ENCODE results near the gene GPRC5B.
A peak's percentile ranks its signal among the peaks of the same experiment; 100 is the strongest.

GPRC5B gene

DNA sequence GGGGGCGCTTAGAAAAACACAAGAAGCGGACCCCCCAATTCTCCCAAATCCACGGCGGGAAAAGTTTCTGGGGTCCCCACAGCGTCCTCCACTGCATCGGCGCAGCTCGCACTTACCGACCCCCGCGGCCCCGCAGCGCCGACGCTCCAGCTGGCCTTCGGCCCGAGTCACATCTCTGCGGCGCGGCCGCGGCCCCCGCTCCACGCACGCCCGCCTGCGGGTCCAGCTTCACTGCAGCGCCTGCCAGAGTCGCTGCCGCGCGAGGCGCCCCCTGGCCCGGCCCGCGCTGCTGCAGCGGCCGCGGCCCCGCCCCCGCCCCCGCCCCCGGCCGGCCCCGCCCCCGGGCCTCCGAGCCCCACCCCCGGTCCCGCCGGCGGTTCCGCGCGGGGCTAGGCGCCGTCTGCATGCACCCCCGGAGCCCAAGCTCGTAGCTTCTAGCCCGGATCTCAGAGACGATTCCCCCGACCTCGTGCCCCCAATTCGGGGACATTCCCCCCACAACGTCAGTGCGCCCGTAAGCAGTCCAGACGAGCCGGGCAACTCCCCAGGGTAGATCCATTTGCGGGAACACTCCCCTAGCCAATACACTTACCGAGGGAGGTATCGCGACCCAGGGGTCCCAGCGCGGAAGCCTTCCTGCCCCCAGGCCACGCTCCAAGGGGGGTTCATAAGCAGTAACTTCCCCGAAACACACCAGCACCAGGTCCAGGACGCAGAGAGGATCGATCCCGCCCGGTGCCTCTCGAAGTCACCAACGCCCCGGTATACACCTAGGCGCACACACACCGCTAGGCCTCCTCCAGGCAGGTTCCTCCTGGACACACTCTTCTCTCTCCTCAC, at the start of gene GPRC5B:
GPRC5B (minus strand) TSS at position 238 of the 840 bp plus-strand sequence. CDS start 12,003 bp downstream, outside the sequence.
- DNase-seq (ENCODE audit: low spot score) = no peak

DNA sequence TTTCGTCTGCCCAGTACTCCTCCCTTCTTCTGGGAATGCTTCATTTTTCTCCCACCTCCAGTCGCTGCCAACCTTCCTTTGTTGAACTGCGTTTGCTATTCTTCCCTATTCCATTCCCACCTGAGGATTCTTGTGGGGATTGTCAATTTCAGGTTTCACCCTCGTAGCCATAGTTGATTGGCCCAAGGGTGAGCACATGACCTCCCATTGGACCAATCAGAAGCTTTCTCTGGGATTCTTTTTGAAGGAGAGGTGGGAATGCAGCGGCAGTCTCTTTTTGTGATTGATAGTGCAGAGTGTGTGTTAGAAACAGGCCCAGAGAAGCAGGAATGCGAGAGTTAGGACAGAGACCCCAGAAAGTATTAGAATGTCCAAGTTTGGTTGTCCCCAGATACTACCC, 49.1 kb upstream of the GPRC5B start:
- DNase-seq (ENCODE audit: low spot score) = no peak

- no peak for DNase-seq (ENCODE audit: low spot score)
Observed at GRCh38 chr16:19929062-19929511, 44.4 kb upstream of the GPRC5B start.

DNA sequence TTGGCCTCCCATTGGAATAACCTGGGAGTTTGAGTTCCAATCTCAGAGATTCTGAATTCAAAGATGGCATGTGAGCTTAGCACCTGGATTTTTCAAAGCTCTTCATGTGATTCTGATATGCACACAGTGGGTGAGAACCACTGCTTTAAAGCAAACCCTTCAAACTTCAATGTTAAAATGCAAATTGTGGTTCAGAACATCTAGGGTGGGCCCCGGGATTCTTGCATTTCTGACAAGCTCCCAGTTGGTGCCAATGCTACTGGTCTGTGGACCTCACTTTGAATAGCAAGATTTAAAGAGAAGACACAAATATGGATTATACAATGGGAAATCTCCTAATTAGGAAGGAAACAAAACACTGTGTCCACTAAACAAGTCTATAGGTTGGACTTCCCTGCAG, 43.8 kb upstream of the GPRC5B start:
- DNase-seq (ENCODE audit: low spot score) = no peak

DNA sequence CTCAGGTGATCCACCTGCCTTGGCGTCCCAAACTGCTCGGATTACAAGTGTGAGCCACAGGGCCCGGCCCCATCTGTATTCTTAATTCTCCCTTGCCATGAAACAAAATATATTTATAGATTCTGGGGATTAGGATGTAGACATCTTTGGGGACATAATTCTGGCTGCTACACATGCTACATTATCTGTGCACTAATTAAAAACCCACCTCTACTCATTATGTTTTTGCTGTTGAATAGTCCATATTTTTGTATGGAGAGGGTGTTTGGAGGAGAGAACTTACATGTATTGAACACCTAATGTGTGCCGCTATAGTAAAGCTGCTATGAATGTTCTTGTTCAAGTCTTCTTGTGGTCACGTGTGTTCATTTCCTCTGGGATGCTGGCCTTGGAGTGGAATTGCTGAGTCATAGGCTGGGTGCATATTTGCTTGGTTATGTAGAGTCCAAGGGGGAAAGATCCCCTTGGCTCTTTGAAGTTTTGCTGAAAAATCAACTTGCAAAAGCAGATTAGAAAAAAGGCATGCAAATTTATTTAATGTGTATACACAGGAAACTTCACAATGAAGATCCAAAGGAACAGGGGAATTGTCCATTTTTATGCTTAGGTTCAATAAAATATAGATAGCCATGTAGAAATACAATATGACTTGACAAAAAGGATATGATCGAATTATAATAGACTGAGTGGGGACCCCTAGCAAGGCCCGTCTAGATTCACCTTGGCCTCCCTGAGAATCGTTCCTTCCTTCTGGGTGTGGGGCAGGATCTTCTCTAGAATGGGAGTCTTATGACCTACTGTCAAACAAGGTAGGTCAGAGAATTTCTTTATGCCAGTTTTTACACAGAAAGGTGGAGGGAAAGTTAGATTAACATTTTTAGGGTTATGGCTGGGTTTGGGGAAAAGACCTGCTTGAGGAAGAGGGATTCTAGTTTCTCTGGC, 42.1 kb upstream of the GPRC5B start:
- peak; percentile 36 for DNase-seq (ENCODE audit: low spot score)

DNA sequence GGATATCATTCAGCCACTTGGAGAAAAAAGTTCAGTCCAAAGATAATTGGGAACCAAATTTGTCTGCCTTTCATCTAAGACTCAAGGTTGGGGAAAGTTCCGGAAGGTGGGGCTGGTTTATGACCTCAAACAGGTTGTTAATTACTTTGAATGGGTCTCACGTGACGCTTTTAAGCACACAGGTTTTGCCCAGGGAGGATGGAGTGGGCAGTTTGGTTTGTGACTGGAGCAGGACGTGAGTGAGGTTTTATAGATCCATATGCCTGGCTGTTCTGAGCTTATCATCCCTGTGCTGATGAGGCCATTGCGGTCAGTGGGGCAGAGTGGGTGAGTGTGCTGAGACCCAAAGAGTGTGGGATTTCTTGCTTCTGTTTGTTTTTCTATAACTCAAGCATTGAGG, 38.7 kb upstream of the GPRC5B start:
- no peak for DNase-seq (ENCODE audit: low spot score)

DNA sequence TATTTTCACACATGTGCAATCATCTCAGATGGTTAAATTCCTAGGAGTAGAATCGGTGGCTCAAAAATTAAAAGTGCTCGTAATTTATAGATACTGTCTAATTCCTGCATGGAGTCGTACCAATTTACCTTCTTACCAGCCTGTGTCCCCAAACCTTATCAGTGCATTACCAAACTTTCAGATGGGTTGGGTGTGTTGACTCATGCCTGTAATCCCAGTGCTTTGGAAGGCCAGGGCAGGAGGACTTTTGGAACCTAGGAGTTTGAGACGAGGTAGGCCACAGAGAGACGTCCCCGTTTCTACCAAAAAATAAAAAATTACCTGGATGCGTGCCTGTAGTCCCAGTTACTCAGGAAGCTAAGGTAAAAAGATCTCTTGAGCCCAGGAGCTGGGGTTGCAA, 34.5 kb upstream of the GPRC5B start:
- DNase-seq (ENCODE audit: low spot score) = no peak

GRCh38 chr16:19916064-19916463, 31.4 kb upstream of the GPRC5B start:
- no peak for DNase-seq (ENCODE audit: low spot score)

- no peak for DNase-seq (ENCODE audit: low spot score)
Observed at GRCh38 chr16:19914877-19915276, 30.2 kb upstream of the GPRC5B start.

GRCh38 chr16:19913340-19913645, 28.6 kb upstream of the GPRC5B start:
- DNase-seq (ENCODE audit: low spot score) = no peak

DNA sequence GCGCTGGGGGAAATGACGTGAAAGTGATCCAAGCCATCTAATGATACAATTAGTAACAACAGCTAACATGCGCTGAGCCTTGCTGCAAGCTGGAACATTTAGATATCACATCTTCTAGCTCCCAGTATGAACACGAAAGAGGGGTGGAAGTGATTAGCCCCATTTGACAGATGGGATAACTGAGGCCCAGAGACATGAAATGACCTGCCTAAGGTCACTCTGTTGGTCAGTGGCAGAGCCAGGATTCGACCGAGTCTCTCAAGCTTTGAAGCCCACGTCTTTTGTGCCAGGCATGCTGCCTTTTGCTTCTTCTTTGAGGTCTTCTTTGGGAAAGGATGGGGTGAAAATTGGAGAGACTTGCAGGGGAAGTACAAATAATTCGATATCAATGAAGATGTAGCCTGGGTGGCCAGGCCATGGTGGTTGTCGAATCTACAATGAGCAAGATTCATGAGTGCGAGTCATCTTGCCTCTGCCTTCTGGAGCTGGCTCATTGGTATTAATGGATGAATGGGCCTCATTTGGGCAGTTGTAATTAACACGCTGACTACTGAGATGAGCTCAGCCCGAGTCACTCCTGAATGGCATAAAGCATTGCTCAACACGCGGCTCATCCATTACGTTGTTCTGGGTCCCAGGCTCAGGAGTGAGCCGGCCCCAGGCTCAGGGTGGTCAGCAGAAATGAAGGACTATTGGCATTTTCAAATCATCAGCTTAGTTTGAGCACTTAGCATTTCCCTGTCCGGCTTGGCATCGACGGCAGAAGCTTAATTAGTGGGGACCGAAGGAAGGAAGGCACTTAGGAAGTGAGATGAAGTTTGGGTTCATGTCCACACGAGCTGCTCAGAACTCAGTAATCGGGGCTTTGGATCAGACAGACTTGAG, 28.0 kb upstream of the GPRC5B start:
- DNase-seq (ENCODE audit: low spot score) = peak; percentile 83

DNA sequence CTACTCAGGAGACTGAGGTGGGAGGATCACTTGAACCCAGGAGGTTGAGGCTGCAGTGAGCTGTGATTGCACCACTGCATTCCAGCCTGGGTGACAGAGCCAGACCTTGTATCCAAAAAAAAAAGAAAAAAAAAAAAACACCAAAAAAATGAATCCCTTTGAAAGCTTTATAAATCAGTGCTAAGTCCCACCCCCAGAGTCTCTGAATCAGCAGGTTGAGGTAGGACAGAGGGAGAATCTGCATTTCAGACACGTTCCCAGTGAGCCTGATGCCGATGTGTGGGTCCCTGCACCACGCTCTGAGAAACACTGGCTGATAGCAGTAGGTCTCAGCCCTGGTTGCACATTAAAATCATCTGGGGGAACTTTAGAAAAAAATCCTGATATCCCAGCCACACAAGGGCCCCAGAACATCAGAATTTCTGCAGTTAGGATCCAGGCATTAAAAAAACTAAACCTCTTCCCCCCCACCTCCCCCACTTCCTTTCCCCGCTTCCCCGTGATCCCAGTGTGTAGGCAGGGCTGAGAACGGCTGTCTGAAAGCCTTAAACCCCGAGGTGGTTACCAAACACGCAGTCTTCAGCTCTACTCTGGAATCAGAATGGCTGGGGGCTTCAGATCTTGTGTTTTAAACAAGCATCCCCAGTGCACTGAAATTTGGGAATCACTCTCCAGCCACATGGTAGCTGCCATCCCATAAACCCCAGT, 27.3 kb upstream of the GPRC5B start:
- no peak for DNase-seq (ENCODE audit: low spot score)

DNA sequence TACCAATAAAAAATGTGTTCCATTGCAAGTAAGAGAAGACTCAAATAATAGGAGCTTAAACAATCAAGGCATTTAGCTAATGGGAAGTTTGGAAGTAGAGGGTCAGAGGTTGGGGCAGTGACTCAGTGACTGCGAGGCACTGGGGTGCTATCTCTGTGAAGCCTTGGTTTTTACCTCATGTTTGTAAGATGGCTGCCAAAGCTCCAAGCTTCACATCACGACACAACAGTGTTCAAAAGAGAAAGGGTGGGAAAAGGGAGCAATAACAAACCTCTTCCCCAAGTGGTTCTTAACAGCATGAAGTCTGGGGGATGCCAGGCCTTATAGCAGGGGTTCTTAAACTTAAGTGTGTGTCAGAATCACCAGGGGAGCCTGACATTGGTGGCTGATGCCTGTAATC, 26.6 kb upstream of the GPRC5B start:
- DNase-seq (ENCODE audit: low spot score) = no peak

- DNase-seq (ENCODE audit: low spot score) = no peak
Observed at GRCh38 chr16:19909750-19910322, 25.2 kb upstream of the GPRC5B start.

DNA sequence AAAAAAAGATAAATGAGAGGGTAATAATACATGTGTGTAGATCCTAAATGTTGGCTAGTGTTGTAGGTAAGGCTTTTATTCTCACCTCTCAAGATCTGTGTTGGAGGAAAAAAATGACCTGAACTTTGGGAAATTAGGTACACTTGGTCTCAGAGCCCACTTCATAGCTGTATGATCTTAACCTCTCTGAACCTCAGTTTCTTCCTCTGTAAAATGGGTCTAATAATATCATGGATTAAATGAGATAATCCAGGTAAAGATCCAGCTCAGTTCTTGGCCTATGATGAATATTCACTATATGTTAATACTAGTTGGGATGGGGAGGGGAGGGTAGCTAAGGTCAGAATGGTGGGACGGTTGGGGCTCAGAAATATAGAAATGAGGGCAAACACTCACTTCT, 24.3 kb upstream of the GPRC5B start:
- DNase-seq (ENCODE audit: low spot score) = no peak

- DNase-seq (ENCODE audit: low spot score) = peak; percentile 72
Observed at GRCh38 chr16:19907161-19907992, 22.7 kb upstream of the GPRC5B start.

DNA sequence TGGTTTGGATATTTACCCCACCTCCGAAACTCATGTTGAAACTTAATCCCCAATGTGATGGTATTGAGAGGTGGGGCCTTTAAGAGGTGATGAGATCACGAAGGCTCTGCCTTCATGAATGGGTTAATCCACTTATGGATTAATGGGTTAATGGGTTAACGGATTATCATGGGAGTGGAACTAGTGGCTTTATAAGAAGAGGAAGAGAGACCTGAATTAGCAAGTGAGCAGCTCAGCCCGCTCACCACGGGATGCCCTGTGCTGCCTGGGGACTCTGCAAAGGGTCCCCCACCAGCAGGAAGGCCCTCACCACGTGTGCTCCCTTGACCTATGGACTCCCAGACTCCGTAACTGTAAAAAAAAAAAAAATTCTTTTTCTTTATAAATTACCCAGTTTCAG, 16.5 kb upstream of the GPRC5B start:
- DNase-seq (ENCODE audit: low spot score) = no peak

DNA sequence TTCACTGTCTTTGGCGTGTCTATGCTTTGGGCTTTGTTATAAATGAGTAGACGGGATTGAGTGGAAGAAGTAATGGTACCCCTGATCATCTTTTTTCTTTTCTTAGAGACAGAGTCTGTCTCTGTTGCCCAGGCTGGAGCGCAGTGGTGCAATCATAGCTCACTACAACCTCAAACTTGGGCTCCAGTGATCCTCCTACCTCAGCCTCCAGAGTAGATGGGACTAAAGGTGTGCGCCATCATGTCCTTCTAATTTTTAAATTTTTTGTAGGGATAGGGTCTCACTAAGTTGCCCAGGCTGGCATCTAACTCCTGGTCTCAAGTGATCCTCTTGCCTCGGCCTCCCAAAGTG, 14.9 kb upstream of the GPRC5B start:
- no peak for DNase-seq (ENCODE audit: low spot score)

DNA sequence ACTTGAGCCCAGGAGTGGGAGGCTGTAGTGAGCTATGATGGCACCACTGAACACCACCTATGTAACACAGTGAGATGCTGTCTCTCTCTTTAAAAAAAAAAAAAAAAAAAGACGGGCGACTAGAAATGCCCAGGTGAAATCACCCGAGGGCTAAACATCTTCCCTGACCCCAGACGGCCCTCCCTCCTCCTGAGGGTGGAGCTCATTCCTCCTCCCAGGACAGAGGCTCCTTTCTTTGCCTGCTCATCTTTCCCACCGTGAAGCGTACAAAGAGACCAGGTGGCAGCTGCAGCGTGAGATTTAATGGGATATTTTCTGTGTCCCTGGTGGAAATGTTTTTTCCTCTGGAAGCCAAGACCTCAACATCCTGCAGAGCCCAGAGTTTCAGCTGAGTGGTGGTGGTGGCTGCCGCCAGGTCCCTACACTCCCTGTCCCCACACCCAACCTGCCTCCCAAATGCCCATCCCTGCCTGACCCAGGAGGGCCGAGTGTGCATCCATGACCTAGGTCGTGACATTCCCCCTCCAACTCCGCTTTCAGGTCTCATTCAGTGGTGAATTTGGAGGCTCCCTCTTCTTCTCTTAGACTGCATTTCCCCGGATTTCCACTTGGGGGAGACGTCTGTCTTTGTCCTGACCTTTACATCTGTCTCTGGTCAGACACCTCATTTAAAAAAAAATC, 14.4 kb upstream of the GPRC5B start:
- DNase-seq (ENCODE audit: low spot score) = peak; percentile 70

DNA sequence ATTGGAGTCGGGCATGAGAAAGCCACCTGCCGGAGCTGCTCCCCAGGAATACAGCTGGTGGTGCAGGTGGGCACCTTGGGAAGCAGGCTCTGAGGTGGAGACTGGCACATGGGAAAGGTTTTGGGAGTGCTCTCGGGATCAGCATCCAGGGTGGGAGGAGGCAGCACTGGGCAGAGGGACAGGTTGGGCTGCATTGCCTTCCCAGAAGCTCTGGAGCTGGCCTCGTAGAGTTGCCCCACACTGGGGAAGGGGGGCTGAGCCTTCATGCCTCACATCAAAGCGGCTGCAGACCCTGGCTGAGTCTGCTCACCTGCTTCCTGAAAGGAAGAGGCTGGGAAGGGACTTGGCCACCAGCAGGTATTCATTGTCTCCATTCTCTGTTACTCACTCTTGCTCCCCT, 13.5 kb upstream of the GPRC5B start:
- DNase-seq (ENCODE audit: low spot score) = no peak

Measured in RKO (cell line).